Astrocyte (in vitro differentiated cells and primary cell): ENCODE data around the gene OIP5.

ENCODE experiments used
- CTCF ChIP-seq: IDR thresholded peaks from 2 replicates; pipeline ENCODE4 v1.5.1; 2011; ENCODE audit warnings: low read depth, mild to moderate bottlenecking, inconsistent platforms, low read length, moderate library complexity; ENCODE audit not compliant: insufficient read depth
- EZH2 ChIP-seq: IDR thresholded peaks from 2 replicates; pipeline ENCODE4 v1.6.1; 2012; ENCODE audit warnings: mild to moderate bottlenecking, low read length, inconsistent platforms; ENCODE audit not compliant: insufficient read depth

GRCh38 chr15:41367418-41367817, 35.0 kb upstream of the OIP5 start:
- no peak for TF ChIP-seq CTCF
- TF ChIP-seq EZH2: no peak
